H1 (cell line): ENCODE measurements around the gene SUPT20HL1. TPM values are rescaled to one million over a fixed set of nuclear protein-coding genes. Genes with fewer than 3 reads are reported as not detected.

ENCODE experiments used
- CTCF ChIA-PET: fragments of 300-600 bp; sonication (Branson Sonifier 250); formaldehyde crosslinking; loops from one replicate; lab custom pipeline; 2021; ENCODE audit not compliant: partially characterized antibody; lab: Charles Lee
- POLR2A ChIA-PET: fragments of 300-600 bp; sonication (Branson Sonifier 250); formaldehyde crosslinking; loops from one replicate; lab custom pipeline; 2021; ENCODE audit warnings: inconsistent platforms; ENCODE audit not compliant: partially characterized antibody; lab: Charles Lee
- DNase-seq, 2 experiments: peaks; one replicate each; pipeline versions ENCODE4 v3.0.0 to v3.0.0-alpha.2; 2010 to 2022; ENCODE audit warnings: low spot score in 2 of 2, low read depth in 1 of 2, mixed read lengths in 1 of 2
- FAIRE-seq: peaks from 2 replicates; lab custom pipeline; 2011; peaks lifted over from hg19 to GRCh38; lab: Jason Lieb, UNC
- H2AFZ ChIP-seq: 2 replicates; pipeline ENCODE4 v1.8.1; 2012; ENCODE audit warnings: low read length, inconsistent platforms
- H2AK5ac ChIP-seq: 2 replicates; pipeline ENCODE4 v1.6.1; 2013; ENCODE audit warnings: low read depth, low read length
- H2BK120ac ChIP-seq: replicated peaks from 2 replicates; pipeline ENCODE3; 2013; ENCODE audit warnings: low read depth, low read length, inconsistent platforms
- H2BK12ac ChIP-seq: 2 replicates; pipeline ENCODE4 v1.6.1; 2013; ENCODE audit warnings: low read depth, low read length
- H2BK15ac ChIP-seq: 2 replicates; pipeline ENCODE4 v1.6.1; 2013; ENCODE audit warnings: low read length
- H2BK20ac ChIP-seq: 2 replicates; pipeline ENCODE4 v1.6.1; 2013; ENCODE audit warnings: low read length
- H2BK5ac ChIP-seq: 2 replicates; pipeline ENCODE4 v1.6.1; 2013; ENCODE audit warnings: low read depth, low read length
- H3K14ac ChIP-seq: 2 replicates; pipeline ENCODE4 v1.6.1; 2013; ENCODE audit warnings: inconsistent platforms; ENCODE audit not compliant: insufficient read length
- H3K18ac ChIP-seq: 2 replicates; pipeline ENCODE4 v1.6.1; 2013; ENCODE audit warnings: low read length; ENCODE audit errors: extremely low read depth
- H3K23ac ChIP-seq: 2 replicates; pipeline ENCODE4 v1.6.1; 2013; ENCODE audit warnings: inconsistent platforms; ENCODE audit not compliant: insufficient read length
- H3K23me2 ChIP-seq: 2 replicates; pipeline ENCODE4 v1.6.1; 2013; ENCODE audit warnings: low read depth, low read length
- H3K27ac ChIP-seq: 2 replicates; pipeline ENCODE4 v1.6.1; 2011; ENCODE audit warnings: low read depth, low read length, inconsistent platforms
- H3K27me3 ChIP-seq, 4 experiments: replicated peaks in 1 of 4; 1 replicate in 1 of 4; 2 replicates in 3 of 4; pipeline versions ENCODE4 v1.6.1 to v1.8.1; 2011 to 2013; ENCODE audit warnings: low read length in 3 of 4, mild to moderate bottlenecking in 3 of 4, inconsistent platforms in 2 of 4, mixed read lengths in 2 of 4, moderate library complexity in 1 of 4; ENCODE audit not compliant: control insufficient read depth in 3 of 4, insufficient read depth in 3 of 4; ENCODE audit errors: extremely low read depth in 1 of 4
- H3K36me3 ChIP-seq, 4 experiments: 2 replicates each; pipeline versions ENCODE4 v1.6.1 to v1.8.1; 2011 to 2013; ENCODE audit warnings: mild to moderate bottlenecking in 4 of 4, low read length in 3 of 4, moderate library complexity in 2 of 4, control low read depth in 1 of 4, inconsistent platforms in 1 of 4; ENCODE audit not compliant: insufficient read depth in 4 of 4, control insufficient read depth in 2 of 4
- H3K4ac ChIP-seq: replicated peaks from 2 replicates; pipeline ENCODE3; 2013; ENCODE audit warnings: low read length, low read depth, mixed read lengths, inconsistent platforms; ENCODE audit not compliant: insufficient read length
- H3K4me1 ChIP-seq, 4 experiments: replicated peaks in 1 of 4; 1 replicate in 1 of 4; 2 replicates in 3 of 4; pipeline versions ENCODE4 v1.6.1 to v1.8.1; 2011 to 2013; ENCODE audit warnings: low read length in 3 of 4, inconsistent platforms in 2 of 4, mixed read lengths in 1 of 4; ENCODE audit not compliant: insufficient read depth in 4 of 4, control insufficient read depth in 3 of 4
- H3K4me2 ChIP-seq, 2 experiments: 2 replicates each; pipeline versions ENCODE4 v1.6.1 to v1.8.1; 2011 to 2013; ENCODE audit warnings: low read depth in 2 of 2, low read length in 2 of 2, control low read depth in 1 of 2, inconsistent platforms in 1 of 2, mild to moderate bottlenecking in 1 of 2; ENCODE audit not compliant: insufficient read depth in 1 of 2
- H3K4me3 ChIP-seq, 4 experiments: fragments of 200-600, 300-600 bp in 1 of 4; sonication (generic), shearing (Covaris generic), sonication (Bioruptor Twin) in 1 of 4; 2 replicates each; pipeline versions ENCODE4 v1.5.1 to v1.8.1; 2011 to 2016; ENCODE audit warnings: low read length in 4 of 4, low read depth in 3 of 4, control low read depth in 2 of 4, inconsistent platforms in 2 of 4, mild to moderate bottlenecking in 2 of 4, mixed read lengths in 1 of 4, moderate library complexity in 1 of 4; ENCODE audit not compliant: insufficient read depth in 2 of 4; ENCODE audit errors: extremely low read depth in 1 of 4
- H3K56ac ChIP-seq: replicated peaks from 2 replicates; pipeline ENCODE3; 2013; ENCODE audit warnings: low read depth, mild to moderate bottlenecking, mixed read lengths, low read length, inconsistent platforms; ENCODE audit not compliant: insufficient read length
- H3K79me1 ChIP-seq: 2 replicates; pipeline ENCODE4 v1.6.1; 2013; ENCODE audit warnings: low read depth, low read length, control low read depth
- H3K79me2 ChIP-seq, 2 experiments: 2 replicates each; pipeline versions ENCODE4 v1.6.1 to v1.8.1; 2012 to 2013; ENCODE audit warnings: low read length in 2 of 2, mild to moderate bottlenecking in 2 of 2, inconsistent platforms in 1 of 2; ENCODE audit not compliant: insufficient read depth in 2 of 2, control insufficient read depth in 1 of 2
- H3K9ac ChIP-seq, 4 experiments: replicated peaks in 1 of 4; 1 replicate in 1 of 4; 2 replicates in 3 of 4; pipeline versions ENCODE4 v1.6.1 to v1.8.1; 2011 to 2013; ENCODE audit warnings: low read depth in 3 of 4, low read length in 3 of 4, control low read depth in 2 of 4, mild to moderate bottlenecking in 2 of 4, moderate library complexity in 2 of 4, inconsistent platforms in 1 of 4; ENCODE audit errors: extremely low read depth in 1 of 4
- H3K9me3 ChIP-seq, 2 experiments: 2 replicates each; pipeline versions ENCODE4 v1.6.1 to v1.8.1; 2012 to 2013; ENCODE audit warnings: mild to moderate bottlenecking in 2 of 2, moderate library complexity in 2 of 2, control low read depth in 1 of 2, inconsistent platforms in 1 of 2, low read depth in 1 of 2, low read length in 1 of 2, mixed read lengths in 1 of 2; ENCODE audit not compliant: insufficient read depth in 2 of 2
- H4K20me1 ChIP-seq, 2 experiments: replicated peaks in 1 of 2; 2 replicates each; pipeline versions ENCODE3 to v1.8.1; 2011 to 2013; ENCODE audit warnings: inconsistent platforms in 2 of 2, low read length in 2 of 2, mild to moderate bottlenecking in 1 of 2; ENCODE audit not compliant: insufficient read depth in 2 of 2, control insufficient read depth in 1 of 2
- H4K5ac ChIP-seq: 2 replicates; pipeline ENCODE4 v1.6.1; 2013; ENCODE audit warnings: low read length, low read depth, mixed read lengths, inconsistent platforms; ENCODE audit not compliant: insufficient read length
- H4K8ac ChIP-seq: 2 replicates; pipeline ENCODE4 v1.8.0; 2013; ENCODE audit warnings: mild to moderate bottlenecking, moderate library complexity, low read length, inconsistent platforms; ENCODE audit not compliant: insufficient read depth; ENCODE audit errors: extremely low read depth
- H4K91ac ChIP-seq: replicated peaks from 2 replicates; pipeline ENCODE3; 2013; ENCODE audit warnings: low read length, mixed read lengths, inconsistent platforms; ENCODE audit not compliant: insufficient read length
- CHD2 ChIP-seq: IDR thresholded peaks from 2 replicates; pipeline ENCODE4 v1.6.1; 2012; ENCODE audit warnings: low read length, improper control_type of control experiment
- CREB1 ChIP-seq: IDR thresholded peaks from 2 replicates; pipeline ENCODE4 v1.6.1; 2012; ENCODE audit warnings: inconsistent platforms
- POLR2AphosphoS5 ChIP-seq: IDR thresholded peaks from 2 replicates; pipeline ENCODE4 v1.6.1; 2011; ENCODE audit warnings: low read depth, low read length
- RXRA ChIP-seq: IDR thresholded peaks from 2 replicates; pipeline ENCODE4 v1.6.1; 2011; ENCODE audit warnings: low read depth, mild to moderate bottlenecking, low read length, moderate library complexity; ENCODE audit not compliant: insufficient read depth
- SP1 ChIP-seq: IDR thresholded peaks from 2 replicates; pipeline ENCODE4 v1.6.1; 2011; ENCODE audit warnings: low read depth, low read length
- TAF7 ChIP-seq: optimal IDR thresholded peaks from 2 replicates; pipeline ENCODE3; 2011; ENCODE audit warnings: low read depth, mild to moderate bottlenecking, inconsistent platforms, low read length, moderate library complexity, borderline replicate concordance
- WGBS, 2 experiments: shearing (Covaris generic) in 1 of 2; methylation state at CpG; one replicate each; pipeline versions ENCODE4 v1.1.6 to v1.1.7; 2013 to 2015; ENCODE audit warnings: low lambda C conversion rate in 2 of 2, mixed read lengths in 2 of 2, inconsistent platforms in 1 of 2, low coverage in 1 of 2, missing lambda C conversion rate in 1 of 2; ENCODE audit not compliant: insufficient replicate concordance in 2 of 2, insufficient coverage in 1 of 2, insufficient read length in 1 of 2; ENCODE audit errors: extremely low coverage in 1 of 2, missing lambda C conversion rate in 1 of 2; 5-methylcytosine and 5-hydroxymethylcytosine counted together
- polyA plus RNA-seq, 7 experiments: library from polyadenylated mRNA; depleted of rRNA in 3 of 7; stranded (reverse) in 5 of 7; unstranded in 2 of 7; fragments of >200 nt in 5 of 7; fragments of 200-250 nt in 2 of 7; gene quantifications; 1 replicate in 5 of 7; 2 replicates in 1 of 7; 4 replicates in 1 of 7; pipeline versions ENCODE4 v1.2.1 to v1.2.3, GENCODE V29; 2011 to 2013; ENCODE audit warnings: missing spikeins in 2 of 7, mixed read lengths in 2 of 7
- total RNA-seq: library from RNA; stranded (reverse); fragmentation: NEBNext Ultra II Directional; extraction: Animal tissue kit (Norgen Biotek cat#: 25700); gene quantifications from 2 replicates; pipeline ENCODE4 v1.2.1, GENCODE V29; 2021
- TF ChIP-seq, protein P1 (sequence below): IDR thresholded peaks from 2 replicates; pipeline ENCODE4 v1.6.1; 2012; ENCODE audit warnings: low read length, inconsistent platforms

Gene SUPT20HL1
- total and polyA plus RNA-seq, 2 of the 8 experiments (the other 6 are each of a cell fraction or from before 2014, with no cell fraction given) = not detected

DNA sequence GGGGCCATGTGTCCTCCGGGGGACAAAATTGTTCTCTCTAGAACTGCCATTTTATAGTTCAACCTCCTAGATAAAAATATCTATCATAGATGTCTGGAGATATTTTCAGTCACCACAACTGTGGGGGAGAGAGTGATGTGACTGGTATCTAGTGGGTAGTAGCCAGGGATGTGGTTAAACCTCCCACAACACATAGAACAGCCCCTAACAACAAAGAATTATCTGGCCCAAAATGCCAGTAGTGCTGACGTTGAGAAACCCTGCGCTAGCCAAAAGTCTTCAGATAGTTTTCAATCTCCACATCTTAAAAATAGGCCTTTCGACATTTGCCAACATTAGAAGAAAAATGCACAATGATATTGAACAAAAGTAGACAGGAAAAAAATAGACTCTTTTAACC is 27.6 kb upstream of the SUPT20HL1 start:
- Histone ChIP-seq H2BK5ac (no peak overlapping the region), H2BK120ac (no peak overlapping the region), H3K27me3 (no peaks in the 10 kb centered on the region), H3K23ac (no peak overlapping the region), H3K36me3 (no peaks in the 10 kb centered on the region), H2AFZ (no peak overlapping the region), H3K14ac (no peak overlapping the region), H3K4me2 (no peak overlapping the region), H4K91ac (no peak overlapping the region), H3K27ac (no peak overlapping the region), H3K79me2 (no peaks in the 10 kb centered on the region), H3K23me2 (no peaks in the 10 kb centered on the region), H2BK20ac (no peak overlapping the region), H3K56ac (no peak overlapping the region), H3K9me3 (no peaks in the 10 kb centered on the region), H3K4me3 (no peak overlapping the region)
- DNase-seq (no peak), FAIRE-seq (no peak)
- WGBS, 2 experiments = 93% methylated on average over 4 of the region's 4 CpGs; no CpG with 5 or more reads in 1 of the 2 experiments
- CTCF ChIA-PET = no interaction called here
- TF ChIP-seq, protein P1, sequence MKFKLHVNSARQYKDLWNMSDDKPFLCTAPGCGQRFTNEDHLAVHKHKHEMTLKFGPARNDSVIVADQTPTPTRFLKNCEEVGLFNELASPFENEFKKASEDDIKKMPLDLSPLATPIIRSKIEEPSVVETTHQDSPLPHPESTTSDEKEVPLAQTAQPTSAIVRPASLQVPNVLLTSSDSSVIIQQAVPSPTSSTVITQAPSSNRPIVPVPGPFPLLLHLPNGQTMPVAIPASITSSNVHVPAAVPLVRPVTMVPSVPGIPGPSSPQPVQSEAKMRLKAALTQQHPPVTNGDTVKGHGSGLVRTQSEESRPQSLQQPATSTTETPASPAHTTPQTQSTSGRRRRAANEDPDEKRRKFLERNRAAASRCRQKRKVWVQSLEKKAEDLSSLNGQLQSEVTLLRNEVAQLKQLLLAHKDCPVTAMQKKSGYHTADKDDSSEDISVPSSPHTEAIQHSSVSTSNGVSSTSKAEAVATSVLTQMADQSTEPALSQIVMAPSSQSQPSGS = no peak
- TF ChIP-seq POLR2AphosphoS5 = no peak
- TF ChIP-seq SP1 = no peak
- no peak for TF ChIP-seq CHD2
- no peak for TF ChIP-seq CREB1
- no peak for TF ChIP-seq RXRA
- TF ChIP-seq TAF7 = no peak
- TF ChIP-seq, all 59 proteins: peak for 0
- Histone ChIP-seq H3K4ac (no peak overlapping the region), H4K20me1 (no peaks in the 10 kb centered on the region), H3K4me1 (no peaks in the 10 kb centered on the region), H4K5ac (no peak overlapping the region), H2BK12ac (no peak overlapping the region), H3K18ac (no peak overlapping the region), H3K79me1 (no peaks in the 10 kb centered on the region), H3K9ac (no peak overlapping the region), H4K8ac (no peak overlapping the region), H2BK15ac (no peak overlapping the region), H2AK5ac (no peak overlapping the region)
- POLR2A ChIA-PET = no interaction called here
